HG02759 (cell line): ENCODE data around the gene IGSF5.
"Not testable (repeated sequence)": the region's sequence is repeated elsewhere in the genome, so short reads cannot be mapped to it uniquely, and the experiment has no call there.

Source experiments
- ATAC-seq: cut with Tn5 transposase; IDR thresholded peaks from one replicate; pipeline ENCODE4 v1.9.1; 2021; ENCODE audit warnings: mild to moderate bottlenecking, moderate library complexity; ENCODE audit not compliant: unreplicated experiment

The IGSF5 gene

GRCh38 chr21:39737376-39738000 lies 7.5 kb upstream of the IGSF5 start:
- ATAC-seq = no peak

- no peak for ATAC-seq
Observed at GRCh38 chr21:39738566-39738965, 6.4 kb upstream of the IGSF5 start.

GRCh38 chr21:39739531-39739930 lies 5.5 kb upstream of the IGSF5 start:
- ATAC-seq = not testable (repeated sequence)

- ATAC-seq = not testable (repeated sequence)
Observed at GRCh38 chr21:39742561-39742960, 2.4 kb upstream of the IGSF5 start.

- not testable (repeated sequence) for ATAC-seq
Observed at GRCh38 chr21:39745332-39745731, 349 bp downstream of the IGSF5 start.

- no peak for ATAC-seq
Observed at GRCh38 chr21:39750670-39751069, 5.7 kb downstream of the IGSF5 start.

GRCh38 chr21:39754811-39755210 lies 9.8 kb downstream of the IGSF5 start:
- ATAC-seq = no peak

- ATAC-seq = no peak
Observed at GRCh38 chr21:39756285-39756684, 11.3 kb downstream of the IGSF5 start.

- no peak for ATAC-seq
Observed at GRCh38 chr21:39763272-39763970, 18.4 kb downstream of the IGSF5 start.

GRCh38 chr21:39774227-39774626 lies 29.2 kb downstream of the IGSF5 start:
- ATAC-seq = no peak

GRCh38 chr21:39775816-39776215 lies 30.8 kb downstream of the IGSF5 start:
- no peak for ATAC-seq

- ATAC-seq = no peak
Observed at GRCh38 chr21:39776589-39776988, 31.6 kb downstream of the IGSF5 start.

GRCh38 chr21:39781331-39781730 lies 36.3 kb downstream of the IGSF5 start:
- ATAC-seq = no peak

- no peak for ATAC-seq
Observed at GRCh38 chr21:39788383-39788782, 43.4 kb downstream of the IGSF5 start.

- no peak for ATAC-seq
Observed at GRCh38 chr21:39796466-39796865, 51.5 kb downstream of the IGSF5 start.

- no peak for ATAC-seq
Observed at GRCh38 chr21:39799178-39799577, 54.2 kb downstream of the IGSF5 start.

- ATAC-seq = no peak
Observed at GRCh38 chr21:39800311-39800710, 55.3 kb downstream of the IGSF5 start.

GRCh38 chr21:39802217-39802616 lies 57.2 kb downstream of the IGSF5 start:
- ATAC-seq = no peak

GRCh38 chr21:39803393-39803792 lies 58.4 kb downstream of the IGSF5 start:
- no peak for ATAC-seq

- ATAC-seq = no peak
Observed at GRCh38 chr21:39804240-39804639, 59.3 kb downstream of the IGSF5 start.

GRCh38 chr21:39805983-39806382 lies 61.0 kb downstream of the IGSF5 start:
- ATAC-seq = no peak

- ATAC-seq = no peak
Observed at GRCh38 chr21:39807738-39808137, 62.8 kb downstream of the IGSF5 start.

GRCh38 chr21:39809936-39810335 lies 65.0 kb downstream of the IGSF5 start:
- no peak for ATAC-seq
